GM12865 (cell line): ENCODE data around the gene METTL6.
"Not testable (repeated sequence)": the region's sequence is repeated elsewhere in the genome, so short reads cannot be mapped to it uniquely, and the experiment has no call there.

Experiments used
- DNase-seq: peaks from one replicate; pipeline ENCODE4 v3.0.0; 2010; ENCODE audit warnings: low read depth
- H3K4me3 ChIP-seq: 2 replicates; pipeline ENCODE4 v1.5.1; 2011; ENCODE audit warnings: mild to moderate bottlenecking, low read depth, low read length, control low read depth
- CTCF ChIP-seq: IDR thresholded peaks from 2 replicates; pipeline ENCODE4 v1.5.1; 2011; ENCODE audit warnings: low read length, control low read depth, low read depth, inconsistent platforms; ENCODE audit not compliant: insufficient read depth; ENCODE audit errors: missing control alignments

The METTL6 gene

GRCh38 chr3:15405448-15406050, 21.8 kb downstream of the METTL6 start:
- peak; percentile 53 for TF ChIP-seq CTCF
- peak; percentile 77 for DNase-seq

GRCh38 chr3:15404767-15405166, 22.6 kb downstream of the METTL6 start:
- peak; percentile 45 for DNase-seq
- no peak overlapping the region for H3K4me3 ChIP-seq
- TF ChIP-seq CTCF: no peak

More at GRCh38 chr3:15405448-15406050, 21.8 kb downstream of the METTL6 start:
- no peak overlapping the region for H3K4me3 ChIP-seq

GRCh38 chr3:15403965-15404364, 23.4 kb downstream of the METTL6 start:
- DNase-seq: no peak
- no peak for TF ChIP-seq CTCF
- H3K4me3 ChIP-seq: no peak overlapping the region

- TF ChIP-seq CTCF: no peak
- no peak for DNase-seq
- no peak overlapping the region for H3K4me3 ChIP-seq
These were observed 23.8 kb downstream of the METTL6 start for GRCh38 chr3:15403495-15403894.

- no peak for DNase-seq
- H3K4me3 ChIP-seq: no peak overlapping the region
- TF ChIP-seq CTCF: no peak
These were observed 25.4 kb downstream of the METTL6 start for GRCh38 chr3:15401936-15402335.

- H3K4me3 ChIP-seq: no peak overlapping the region
- no peak for DNase-seq
- TF ChIP-seq CTCF: no peak
These were observed 27.4 kb downstream of the METTL6 start for GRCh38 chr3:15399970-15400369.

GRCh38 chr3:15398731-15399133, 28.6 kb downstream of the METTL6 start:
- not testable (repeated sequence) for H3K4me3 ChIP-seq
- peak; percentile 68 for DNase-seq
- peak; percentile 36 for TF ChIP-seq CTCF

GRCh38 chr3:15393252-15393651, 34.1 kb downstream of the METTL6 start:
- not testable (repeated sequence) for DNase-seq, H3K4me3 ChIP-seq
